WTC11 (cell line): ENCODE measurements around the gene SLC8A1. TPM values are rescaled to one million over a fixed set of nuclear protein-coding genes. Genes with fewer than 3 reads are reported as not detected.

Experiments used
- ATAC-seq: fragments of 200-7000 bp; cut with Tn5 transposase; 2 replicates; pipeline ENCODE4 v1.10.0; 2021; ENCODE audit warnings: mild to moderate bottlenecking, moderate library complexity
- CTCF ChIA-PET: fragments of 300-600 bp; sonication (Branson Sonifier 250); formaldehyde crosslinking; loops from one replicate; lab custom pipeline; 2021; ENCODE audit warnings: antibody characterized with exemption; lab: Charles Lee
- POLR2A ChIA-PET: fragments of 350-600 bp; sonication (Branson Sonifier 250); formaldehyde crosslinking; loops from one replicate; lab custom pipeline; 2021; ENCODE audit warnings: antibody characterized with exemption; lab: Charles Lee
- DNase-seq: peaks from one replicate; pipeline ENCODE4 v3.0.0; 2021; ENCODE audit warnings: low spot score
- H3K27ac Mint-ChIP-seq: 2 replicates; pipeline ENCODE4 v1.8.0; 2021; ENCODE audit warnings: mixed read lengths
- H3K27me3 Mint-ChIP-seq: 2 replicates; pipeline ENCODE4 v1.8.0; 2021; ENCODE audit warnings: low read depth, mild to moderate bottlenecking, moderate library complexity, mixed read lengths
- H3K36me3 Mint-ChIP-seq: 2 replicates; pipeline ENCODE4 v1.8.0; 2021; ENCODE audit warnings: mixed read lengths
- H3K4me1 Mint-ChIP-seq: 2 replicates; pipeline ENCODE4 v1.8.0; 2022; ENCODE audit warnings: mixed read lengths
- H3K4me3 Mint-ChIP-seq: 2 replicates; pipeline ENCODE4 v1.8.0; 2021; ENCODE audit warnings: mild to moderate bottlenecking, moderate library complexity, mixed read lengths
- H3K9me3 Mint-ChIP-seq: 2 replicates; pipeline ENCODE4 v1.8.0; 2021; ENCODE audit warnings: mixed read lengths
- ATF1 ChIP-seq: sonication (generic); formaldehyde crosslinking; IDR thresholded peaks from 2 replicates; pipeline ENCODE4 v1.8.1; 2023; ENCODE audit warnings: mild to moderate bottlenecking, moderate library complexity, missing genetic modification reagents
- CBFB ChIP-seq: sonication (generic); formaldehyde crosslinking; IDR thresholded peaks from 2 replicates; pipeline ENCODE4 v1.8.1; 2022; ENCODE audit warnings: mild to moderate bottlenecking, low read depth, missing genetic modification reagents
- ELF4 ChIP-seq: sonication (generic); formaldehyde crosslinking; IDR thresholded peaks from 2 replicates; pipeline ENCODE4 v1.8.1; 2022; ENCODE audit warnings: low read depth, mild to moderate bottlenecking, moderate library complexity, missing genetic modification reagents
- MXD4 ChIP-seq: fragments of 250-450 bp; sonication (Bioruptor Pico); IDR thresholded peaks from 2 replicates; pipeline ENCODE4 v1.8.0; 2021; ENCODE audit warnings: mild to moderate bottlenecking, moderate library complexity, borderline replicate concordance
- NFATC4 ChIP-seq: fragments of 250-450 bp; sonication (Bioruptor Pico); IDR thresholded peaks from 2 replicates; pipeline ENCODE4 v1.9.0; 2021; ENCODE audit warnings: mild to moderate bottlenecking
- PRRX2 ChIP-seq: fragments of 250-450 bp; sonication (Bioruptor Pico); IDR thresholded peaks from 2 replicates; pipeline ENCODE4 v1.8.0; 2021; ENCODE audit warnings: mild to moderate bottlenecking
- TP53 ChIP-seq: sonication (generic); formaldehyde crosslinking; IDR thresholded peaks from 2 replicates; pipeline ENCODE4 v1.8.1; 2023; ENCODE audit warnings: mild to moderate bottlenecking, missing genetic modification reagents
- ZBTB21 ChIP-seq: sonication (generic); formaldehyde crosslinking; IDR thresholded peaks from 2 replicates; pipeline ENCODE4 v1.8.1; 2023; ENCODE audit warnings: mild to moderate bottlenecking, missing genetic modification reagents, borderline replicate concordance
- ZNF396 ChIP-seq: fragments of 250-450 bp; sonication (Bioruptor Pico); IDR thresholded peaks from 2 replicates; pipeline ENCODE4 v1.8.0; 2021; ENCODE audit warnings: mild to moderate bottlenecking, moderate library complexity, borderline replicate concordance
- ZNF416 ChIP-seq: fragments of 250-450 bp; sonication (Bioruptor Pico); IDR thresholded peaks from 2 replicates; pipeline ENCODE4 v1.9.0; 2021; ENCODE audit warnings: mild to moderate bottlenecking, inconsistent platforms
- total RNA-seq: library from RNA; stranded (reverse); gene quantifications from 3 replicates; pipeline ENCODE4 v1.2.3, GENCODE V29; 2021
- TF ChIP-seq, protein P1 (sequence below): sonication (generic); formaldehyde crosslinking; IDR thresholded peaks from 2 replicates; pipeline ENCODE4 v1.8.0; 2023; ENCODE audit warnings: mild to moderate bottlenecking, missing genetic modification reagents
- TF ChIP-seq, protein P2 (sequence below): fragments of 250-450 bp; sonication (Bioruptor Pico); IDR thresholded peaks from 2 replicates; pipeline ENCODE4 v1.9.0; 2021; ENCODE audit warnings: mild to moderate bottlenecking
- TF ChIP-seq, protein P3 (sequence below): fragments of 200-600 bp; IDR thresholded peaks from 2 replicates; pipeline ENCODE4 v1.8.0; 2022; ENCODE audit warnings: antibody characterized with exemption
- TF ChIP-seq, protein P4 (sequence below): sonication (generic); formaldehyde crosslinking; IDR thresholded peaks from 2 replicates; pipeline ENCODE4 v1.8.0; 2023; ENCODE audit warnings: missing genetic modification reagents, mild to moderate bottlenecking, borderline replicate concordance
- TF ChIP-seq, protein P5 (sequence below): sonication (generic); formaldehyde crosslinking; IDR thresholded peaks from 2 replicates; pipeline ENCODE4 v1.8.1; 2023; ENCODE audit warnings: mild to moderate bottlenecking, missing genetic modification reagents, borderline replicate concordance
- TF ChIP-seq, protein P6 (sequence below): fragments of 250-450 bp; sonication (Bioruptor Pico); IDR thresholded peaks from 2 replicates; pipeline ENCODE4 v2.1.2; 2022; ENCODE audit warnings: mild to moderate bottlenecking, moderate library complexity
- TF ChIP-seq, protein P7 (sequence below): sonication (generic); formaldehyde crosslinking; IDR thresholded peaks from 2 replicates; pipeline ENCODE4 v1.8.1; 2022; ENCODE audit warnings: low read depth, missing genetic modification reagents, borderline replicate concordance

SLC8A1 gene
- total RNA-seq, 1 experiment from 2014 or later = 2.6 TPM

GRCh38 chr2:40109381-40109780 is 342.5 kb downstream of the SLC8A1 start (continued):
- TF ChIP-seq, protein P1, sequence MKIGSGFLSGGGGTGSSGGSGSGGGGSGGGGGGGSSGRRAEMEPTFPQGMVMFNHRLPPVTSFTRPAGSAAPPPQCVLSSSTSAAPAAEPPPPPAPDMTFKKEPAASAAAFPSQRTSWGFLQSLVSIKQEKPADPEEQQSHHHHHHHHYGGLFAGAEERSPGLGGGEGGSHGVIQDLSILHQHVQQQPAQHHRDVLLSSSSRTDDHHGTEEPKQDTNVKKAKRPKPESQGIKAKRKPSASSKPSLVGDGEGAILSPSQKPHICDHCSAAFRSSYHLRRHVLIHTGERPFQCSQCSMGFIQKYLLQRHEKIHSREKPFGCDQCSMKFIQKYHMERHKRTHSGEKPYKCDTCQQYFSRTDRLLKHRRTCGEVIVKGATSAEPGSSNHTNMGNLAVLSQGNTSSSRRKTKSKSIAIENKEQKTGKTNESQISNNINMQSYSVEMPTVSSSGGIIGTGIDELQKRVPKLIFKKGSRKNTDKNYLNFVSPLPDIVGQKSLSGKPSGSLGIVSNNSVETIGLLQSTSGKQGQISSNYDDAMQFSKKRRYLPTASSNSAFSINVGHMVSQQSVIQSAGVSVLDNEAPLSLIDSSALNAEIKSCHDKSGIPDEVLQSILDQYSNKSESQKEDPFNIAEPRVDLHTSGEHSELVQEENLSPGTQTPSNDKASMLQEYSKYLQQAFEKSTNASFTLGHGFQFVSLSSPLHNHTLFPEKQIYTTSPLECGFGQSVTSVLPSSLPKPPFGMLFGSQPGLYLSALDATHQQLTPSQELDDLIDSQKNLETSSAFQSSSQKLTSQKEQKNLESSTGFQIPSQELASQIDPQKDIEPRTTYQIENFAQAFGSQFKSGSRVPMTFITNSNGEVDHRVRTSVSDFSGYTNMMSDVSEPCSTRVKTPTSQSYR (CRISPR knock-in tag) = no peak
- TF ChIP-seq PRRX2 (no peak), MXD4 (CRISPR knock-in tag) (no peak), ZNF416 (CRISPR knock-in tag) (no peak), ELF4 (no peak)
- TF ChIP-seq, protein P2, sequence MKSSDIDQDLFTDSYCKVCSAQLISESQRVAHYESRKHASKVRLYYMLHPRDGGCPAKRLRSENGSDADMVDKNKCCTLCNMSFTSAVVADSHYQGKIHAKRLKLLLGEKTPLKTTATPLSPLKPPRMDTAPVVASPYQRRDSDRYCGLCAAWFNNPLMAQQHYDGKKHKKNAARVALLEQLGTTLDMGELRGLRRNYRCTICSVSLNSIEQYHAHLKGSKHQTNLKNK (CRISPR knock-in tag) = no peak
- TF ChIP-seq, protein P3, sequence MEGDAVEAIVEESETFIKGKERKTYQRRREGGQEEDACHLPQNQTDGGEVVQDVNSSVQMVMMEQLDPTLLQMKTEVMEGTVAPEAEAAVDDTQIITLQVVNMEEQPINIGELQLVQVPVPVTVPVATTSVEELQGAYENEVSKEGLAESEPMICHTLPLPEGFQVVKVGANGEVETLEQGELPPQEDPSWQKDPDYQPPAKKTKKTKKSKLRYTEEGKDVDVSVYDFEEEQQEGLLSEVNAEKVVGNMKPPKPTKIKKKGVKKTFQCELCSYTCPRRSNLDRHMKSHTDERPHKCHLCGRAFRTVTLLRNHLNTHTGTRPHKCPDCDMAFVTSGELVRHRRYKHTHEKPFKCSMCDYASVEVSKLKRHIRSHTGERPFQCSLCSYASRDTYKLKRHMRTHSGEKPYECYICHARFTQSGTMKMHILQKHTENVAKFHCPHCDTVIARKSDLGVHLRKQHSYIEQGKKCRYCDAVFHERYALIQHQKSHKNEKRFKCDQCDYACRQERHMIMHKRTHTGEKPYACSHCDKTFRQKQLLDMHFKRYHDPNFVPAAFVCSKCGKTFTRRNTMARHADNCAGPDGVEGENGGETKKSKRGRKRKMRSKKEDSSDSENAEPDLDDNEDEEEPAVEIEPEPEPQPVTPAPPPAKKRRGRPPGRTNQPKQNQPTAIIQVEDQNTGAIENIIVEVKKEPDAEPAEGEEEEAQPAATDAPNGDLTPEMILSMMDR = no peak

DNA sequence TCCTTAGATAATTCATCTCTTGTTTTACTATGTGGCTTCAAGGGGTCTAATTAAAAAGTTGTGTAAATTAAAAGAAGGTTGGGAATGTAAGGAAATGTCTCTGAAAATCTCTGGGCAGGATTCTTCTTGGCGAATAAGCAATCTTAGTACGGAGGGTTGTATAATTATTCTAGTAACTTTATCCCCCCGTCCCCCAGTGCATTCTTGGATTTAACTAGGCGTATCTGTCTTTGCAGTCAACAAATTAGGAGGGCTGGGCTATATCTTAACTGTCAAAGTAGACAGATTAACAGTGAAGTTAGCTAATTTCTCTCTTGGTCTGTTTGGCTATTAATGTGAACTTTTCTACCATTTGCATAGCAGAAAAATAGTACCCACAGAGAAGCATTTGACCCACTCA is 343.0 kb downstream of the SLC8A1 start:
- Mint-ChIP-seq H3K9me3 (no peaks in the 10 kb centered on the region), H3K36me3 (no peaks in the 10 kb centered on the region), H3K27ac (no peak overlapping the region), H3K4me1 (no peaks in the 10 kb centered on the region), H3K4me3 (no peak overlapping the region), H3K27me3 (no peaks in the 10 kb centered on the region)
- ChIA-PET POLR2A (no interaction called here), CTCF (no interaction called here)
- DNase-seq (no peak), ATAC-seq (no peak)
- TF ChIP-seq CBFB = no peak
- TF ChIP-seq, protein P4, sequence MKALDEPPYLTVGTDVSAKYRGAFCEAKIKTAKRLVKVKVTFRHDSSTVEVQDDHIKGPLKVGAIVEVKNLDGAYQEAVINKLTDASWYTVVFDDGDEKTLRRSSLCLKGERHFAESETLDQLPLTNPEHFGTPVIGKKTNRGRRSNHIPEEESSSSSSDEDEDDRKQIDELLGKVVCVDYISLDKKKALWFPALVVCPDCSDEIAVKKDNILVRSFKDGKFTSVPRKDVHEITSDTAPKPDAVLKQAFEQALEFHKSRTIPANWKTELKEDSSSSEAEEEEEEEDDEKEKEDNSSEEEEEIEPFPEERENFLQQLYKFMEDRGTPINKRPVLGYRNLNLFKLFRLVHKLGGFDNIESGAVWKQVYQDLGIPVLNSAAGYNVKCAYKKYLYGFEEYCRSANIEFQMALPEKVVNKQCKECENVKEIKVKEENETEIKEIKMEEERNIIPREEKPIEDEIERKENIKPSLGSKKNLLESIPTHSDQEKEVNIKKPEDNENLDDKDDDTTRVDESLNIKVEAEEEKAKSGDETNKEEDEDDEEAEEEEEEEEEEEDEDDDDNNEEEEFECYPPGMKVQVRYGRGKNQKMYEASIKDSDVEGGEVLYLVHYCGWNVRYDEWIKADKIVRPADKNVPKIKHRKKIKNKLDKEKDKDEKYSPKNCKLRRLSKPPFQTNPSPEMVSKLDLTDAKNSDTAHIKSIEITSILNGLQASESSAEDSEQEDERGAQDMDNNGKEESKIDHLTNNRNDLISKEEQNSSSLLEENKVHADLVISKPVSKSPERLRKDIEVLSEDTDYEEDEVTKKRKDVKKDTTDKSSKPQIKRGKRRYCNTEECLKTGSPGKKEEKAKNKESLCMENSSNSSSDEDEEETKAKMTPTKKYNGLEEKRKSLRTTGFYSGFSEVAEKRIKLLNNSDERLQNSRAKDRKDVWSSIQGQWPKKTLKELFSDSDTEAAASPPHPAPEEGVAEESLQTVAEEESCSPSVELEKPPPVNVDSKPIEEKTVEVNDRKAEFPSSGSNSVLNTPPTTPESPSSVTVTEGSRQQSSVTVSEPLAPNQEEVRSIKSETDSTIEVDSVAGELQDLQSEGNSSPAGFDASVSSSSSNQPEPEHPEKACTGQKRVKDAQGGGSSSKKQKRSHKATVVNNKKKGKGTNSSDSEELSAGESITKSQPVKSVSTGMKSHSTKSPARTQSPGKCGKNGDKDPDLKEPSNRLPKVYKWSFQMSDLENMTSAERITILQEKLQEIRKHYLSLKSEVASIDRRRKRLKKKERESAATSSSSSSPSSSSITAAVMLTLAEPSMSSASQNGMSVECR = no peak
- TF ChIP-seq, protein P5, sequence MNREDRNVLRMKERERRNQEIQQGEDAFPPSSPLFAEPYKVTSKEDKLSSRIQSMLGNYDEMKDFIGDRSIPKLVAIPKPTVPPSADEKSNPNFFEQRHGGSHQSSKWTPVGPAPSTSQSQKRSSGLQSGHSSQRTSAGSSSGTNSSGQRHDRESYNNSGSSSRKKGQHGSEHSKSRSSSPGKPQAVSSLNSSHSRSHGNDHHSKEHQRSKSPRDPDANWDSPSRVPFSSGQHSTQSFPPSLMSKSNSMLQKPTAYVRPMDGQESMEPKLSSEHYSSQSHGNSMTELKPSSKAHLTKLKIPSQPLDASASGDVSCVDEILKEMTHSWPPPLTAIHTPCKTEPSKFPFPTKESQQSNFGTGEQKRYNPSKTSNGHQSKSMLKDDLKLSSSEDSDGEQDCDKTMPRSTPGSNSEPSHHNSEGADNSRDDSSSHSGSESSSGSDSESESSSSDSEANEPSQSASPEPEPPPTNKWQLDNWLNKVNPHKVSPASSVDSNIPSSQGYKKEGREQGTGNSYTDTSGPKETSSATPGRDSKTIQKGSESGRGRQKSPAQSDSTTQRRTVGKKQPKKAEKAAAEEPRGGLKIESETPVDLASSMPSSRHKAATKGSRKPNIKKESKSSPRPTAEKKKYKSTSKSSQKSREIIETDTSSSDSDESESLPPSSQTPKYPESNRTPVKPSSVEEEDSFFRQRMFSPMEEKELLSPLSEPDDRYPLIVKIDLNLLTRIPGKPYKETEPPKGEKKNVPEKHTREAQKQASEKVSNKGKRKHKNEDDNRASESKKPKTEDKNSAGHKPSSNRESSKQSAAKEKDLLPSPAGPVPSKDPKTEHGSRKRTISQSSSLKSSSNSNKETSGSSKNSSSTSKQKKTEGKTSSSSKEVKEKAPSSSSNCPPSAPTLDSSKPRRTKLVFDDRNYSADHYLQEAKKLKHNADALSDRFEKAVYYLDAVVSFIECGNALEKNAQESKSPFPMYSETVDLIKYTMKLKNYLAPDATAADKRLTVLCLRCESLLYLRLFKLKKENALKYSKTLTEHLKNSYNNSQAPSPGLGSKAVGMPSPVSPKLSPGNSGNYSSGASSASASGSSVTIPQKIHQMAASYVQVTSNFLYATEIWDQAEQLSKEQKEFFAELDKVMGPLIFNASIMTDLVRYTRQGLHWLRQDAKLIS (CRISPR knock-in tag) = no peak

DNA sequence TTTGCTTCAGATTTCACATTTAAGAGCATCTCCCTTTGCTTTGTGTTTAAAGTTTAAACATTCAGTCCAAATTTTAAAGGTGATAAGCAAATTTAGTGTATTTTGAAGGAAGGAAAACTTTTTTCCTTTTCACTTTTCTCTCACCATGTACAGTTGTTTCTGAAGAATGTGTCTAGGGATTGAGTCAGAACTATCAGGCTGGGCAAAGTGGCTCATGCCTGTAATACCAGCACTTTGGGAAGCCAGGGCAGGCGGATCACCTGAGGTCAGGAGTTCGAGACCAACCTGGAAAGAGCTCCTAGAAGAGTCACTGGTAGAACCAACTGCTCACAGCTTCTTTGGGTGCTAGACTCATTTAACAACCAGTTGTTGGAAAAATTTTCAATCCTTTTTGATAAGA is 345.8 kb downstream of the SLC8A1 start:
- no peak for DNase-seq
- Mint-ChIP-seq H3K27me3 (no peaks in the 10 kb centered on the region), H3K4me1 (peaks cover 16% of the 10 kb centered on the region), H3K4me3 (no peak overlapping the region), H3K36me3 (no peaks in the 10 kb centered on the region), H3K27ac (no peak overlapping the region), H3K9me3 (no peaks in the 10 kb centered on the region)
- POLR2A ChIA-PET = no interaction called here
- CTCF ChIA-PET = no interaction called here
- no peak for ATAC-seq
- TF ChIP-seq NFATC4 (CRISPR knock-in tag) (no peak), ZNF396 (CRISPR knock-in tag) (no peak), ATF1 (no peak), ZBTB21 (CRISPR knock-in tag) (no peak), ZNF416 (CRISPR knock-in tag) (no peak), TP53 (CRISPR knock-in tag) (no peak)
- TF ChIP-seq, protein P6, sequence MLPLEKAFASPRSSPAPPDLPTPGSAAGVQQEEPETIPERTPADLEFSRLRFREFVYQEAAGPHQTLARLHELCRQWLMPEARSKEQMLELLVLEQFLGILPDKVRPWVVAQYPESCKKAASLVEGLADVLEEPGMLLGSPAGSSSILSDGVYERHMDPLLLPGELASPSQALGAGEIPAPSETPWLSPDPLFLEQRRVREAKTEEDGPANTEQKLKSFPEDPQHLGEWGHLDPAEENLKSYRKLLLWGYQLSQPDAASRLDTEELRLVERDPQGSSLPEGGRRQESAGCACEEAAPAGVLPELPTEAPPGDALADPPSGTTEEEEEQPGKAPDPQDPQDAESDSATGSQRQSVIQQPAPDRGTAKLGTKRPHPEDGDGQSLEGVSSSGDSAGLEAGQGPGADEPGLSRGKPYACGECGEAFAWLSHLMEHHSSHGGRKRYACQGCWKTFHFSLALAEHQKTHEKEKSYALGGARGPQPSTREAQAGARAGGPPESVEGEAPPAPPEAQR (CRISPR knock-in tag) = no peak
- TF ChIP-seq, protein P7, sequence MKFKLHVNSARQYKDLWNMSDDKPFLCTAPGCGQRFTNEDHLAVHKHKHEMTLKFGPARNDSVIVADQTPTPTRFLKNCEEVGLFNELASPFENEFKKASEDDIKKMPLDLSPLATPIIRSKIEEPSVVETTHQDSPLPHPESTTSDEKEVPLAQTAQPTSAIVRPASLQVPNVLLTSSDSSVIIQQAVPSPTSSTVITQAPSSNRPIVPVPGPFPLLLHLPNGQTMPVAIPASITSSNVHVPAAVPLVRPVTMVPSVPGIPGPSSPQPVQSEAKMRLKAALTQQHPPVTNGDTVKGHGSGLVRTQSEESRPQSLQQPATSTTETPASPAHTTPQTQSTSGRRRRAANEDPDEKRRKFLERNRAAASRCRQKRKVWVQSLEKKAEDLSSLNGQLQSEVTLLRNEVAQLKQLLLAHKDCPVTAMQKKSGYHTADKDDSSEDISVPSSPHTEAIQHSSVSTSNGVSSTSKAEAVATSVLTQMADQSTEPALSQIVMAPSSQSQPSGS = no peak
